Measurements from ENCODE around the gene SIPA1L3.

Gene SIPA1L3

DNA sequence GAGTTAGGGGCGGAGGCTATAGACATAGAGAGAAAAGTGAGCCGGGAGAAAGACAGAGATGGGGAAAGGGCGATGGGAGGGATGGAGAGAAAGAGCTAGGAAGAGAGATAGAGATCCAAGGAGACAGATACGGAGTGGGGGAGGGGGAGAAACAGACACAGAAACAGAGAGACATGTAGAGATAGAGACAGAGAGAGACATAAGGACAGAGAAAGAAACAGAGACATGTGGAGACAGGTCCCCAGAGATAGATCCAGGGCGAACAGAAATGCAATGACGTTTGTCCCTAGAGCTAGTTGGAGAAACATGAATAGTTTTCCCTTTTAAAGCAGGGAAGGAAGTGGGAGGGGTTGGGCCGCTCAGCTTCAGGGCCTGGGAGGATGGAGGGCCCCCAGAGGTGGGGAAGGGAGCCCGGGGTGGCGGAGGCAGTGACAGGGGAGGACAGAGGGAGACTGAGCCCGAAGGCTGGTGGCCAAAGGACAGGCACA, 344.6 kb downstream of the SIPA1L3 start:
- DNase-seq, result no peak

DNA sequence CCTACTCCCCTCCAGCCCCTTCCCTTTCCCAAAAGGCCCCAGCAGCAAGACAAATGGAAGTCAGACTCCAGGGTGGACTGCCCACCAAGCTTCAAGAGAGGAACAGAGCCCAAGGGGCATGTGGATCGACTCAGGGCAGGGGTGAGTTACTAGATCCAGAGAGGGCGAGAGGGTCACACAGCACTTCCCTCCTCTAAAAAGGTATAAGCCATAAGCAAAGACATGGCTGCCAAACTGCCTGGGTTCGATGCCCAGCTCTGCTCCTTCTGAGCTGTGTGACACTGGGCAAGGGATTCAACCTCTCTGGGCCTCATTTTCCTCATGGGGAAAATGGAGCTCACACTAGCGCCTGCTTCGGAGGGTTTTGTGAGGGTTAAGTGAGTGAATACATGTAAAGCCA, 345.4 kb downstream of the SIPA1L3 start:
- no peak for DNase-seq

DNA sequence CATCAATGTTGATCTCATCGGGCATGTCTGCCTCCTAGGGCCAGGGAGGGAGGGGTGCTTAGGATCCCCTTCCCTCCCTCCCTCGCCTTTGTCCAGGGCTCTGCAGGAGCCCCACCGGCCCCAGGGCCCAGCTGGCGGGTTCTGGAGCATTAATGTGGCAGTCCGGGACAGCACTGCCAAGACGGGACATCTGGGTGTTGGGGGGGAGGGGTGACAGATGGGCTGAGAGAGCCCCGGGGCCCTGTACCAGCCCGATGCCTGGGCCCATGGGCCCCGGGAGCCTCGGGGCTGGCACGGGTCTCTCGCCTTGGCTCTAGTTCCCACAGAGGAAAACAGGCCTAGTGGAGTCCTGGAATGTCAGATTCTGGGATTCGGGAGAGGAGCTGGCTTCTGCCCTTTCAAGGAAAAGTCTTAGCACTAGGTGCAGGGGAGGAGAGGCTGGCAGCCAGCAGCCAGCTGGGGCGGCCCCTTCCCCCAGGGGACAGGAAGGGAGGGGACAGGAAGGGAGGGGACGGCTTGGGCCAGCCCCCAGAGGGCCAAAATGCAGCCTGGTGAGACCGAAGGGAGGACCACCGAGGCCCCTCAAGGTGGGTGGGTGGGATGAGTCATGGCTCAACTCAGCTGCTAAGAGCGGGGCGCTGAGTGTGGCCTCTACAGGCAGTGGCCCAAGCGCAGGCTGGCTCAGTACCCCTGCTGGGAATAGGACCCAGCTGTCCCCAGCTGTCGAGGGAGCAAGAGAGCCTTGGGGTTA, 346.1 kb downstream of the SIPA1L3 start:
- no peak for DNase-seq

DNA sequence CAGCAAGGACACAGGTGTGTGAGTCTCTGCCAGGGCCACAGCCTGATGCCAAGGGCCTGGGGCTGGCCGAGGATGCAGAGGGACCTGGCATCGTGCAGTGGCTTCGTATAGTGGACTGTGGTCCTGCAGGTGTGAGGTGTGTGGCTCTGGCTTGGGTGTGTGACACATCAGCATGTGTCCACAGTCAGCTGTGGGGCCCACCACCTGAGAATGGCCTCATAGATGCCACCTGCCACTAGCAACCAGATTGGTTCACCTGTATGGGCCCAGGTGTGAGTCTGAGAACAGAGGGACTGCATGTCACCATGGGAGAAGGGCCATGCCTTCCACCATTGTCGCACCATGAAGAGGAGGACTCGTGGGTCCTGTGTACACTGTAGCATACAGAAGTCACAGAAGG, 346.8 kb downstream of the SIPA1L3 start:
- DNase-seq, result no peak

DNA sequence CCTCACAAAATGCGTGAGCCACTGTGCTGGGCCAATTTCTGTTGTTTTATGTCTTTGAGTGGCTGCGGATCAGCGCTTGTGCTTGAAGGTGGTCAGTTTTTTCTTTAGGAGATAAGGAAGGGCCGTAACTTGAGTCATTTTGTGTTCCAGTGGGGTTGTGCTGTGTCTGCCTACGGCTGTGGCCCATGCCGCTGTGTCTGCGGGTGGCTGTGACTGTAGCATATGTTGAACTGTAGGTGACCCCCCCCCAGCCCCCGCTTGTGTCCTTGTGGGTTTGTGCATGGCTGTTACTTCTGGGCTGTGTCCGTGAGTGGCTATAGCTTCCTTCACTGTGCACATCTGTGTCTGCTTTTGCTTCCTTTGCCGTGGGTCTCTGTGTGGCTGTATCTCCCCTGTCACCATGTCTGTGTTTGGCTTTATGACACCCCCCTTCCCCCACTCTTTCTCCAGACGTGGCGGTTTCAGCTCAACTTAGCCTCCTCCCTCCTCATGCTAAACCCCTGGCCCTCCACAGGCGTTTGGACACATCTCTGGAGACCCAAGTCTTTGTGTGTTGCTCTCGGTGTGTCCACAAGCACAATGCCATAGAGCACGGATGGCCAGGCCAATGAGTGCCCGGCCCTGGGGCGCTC, 348.5 kb downstream of the SIPA1L3 start:
- DNase-seq, result no peak
